Pancreas (tissue), 10 donors: ENCODE data around the gene DMKN. TPM values are rescaled to one million over a fixed set of nuclear protein-coding genes. Genes with fewer than 3 reads are reported as not detected.
A peak's percentile ranks its signal among the peaks of the same experiment; 100 is the strongest.

Experiments
- ATAC-seq, 4 donors: fragments of 200-7000 bp; cut with Tn5 transposase; one replicate each; pipeline versions ENCODE4 v1.8.0 to v1.9.1; 2020; ENCODE audit warnings: mild to moderate bottlenecking in 4 of 4, moderate library complexity in 4 of 4
- DNase-seq, 6 donors: peaks; one replicate each; pipeline ENCODE4 v3.0.0-alpha.2; 2020
- FAIRE-seq: peaks from 2 replicates; lab custom pipeline; 2012; peaks lifted over from hg19 to GRCh38; lab: Jason Lieb, UNC
- H3K27ac ChIP-seq, 4 donors: fragments of 200-600 bp; sonication (generic); 1 replicate in 3 of 4; 2 replicates in 1 of 4; pipeline versions ENCODE4 v1.5.0 to v1.8.0; 2020
- H3K27me3 ChIP-seq, 4 donors: fragments of 200-600 bp; one replicate each; pipeline ENCODE4 v1.8.0; 2021
- H3K36me3 ChIP-seq, 3 donors: fragments of 200-600 bp; sonication (generic) in 1 of 3; one replicate each; pipeline versions ENCODE4 v1.5.0 to v1.8.0; 2020 to 2021
- H3K4me1 ChIP-seq, 3 donors: fragments of 200-600 bp; one replicate each; pipeline ENCODE4 v1.8.0; 2021
- H3K4me3 ChIP-seq, 4 donors: fragments of 200-600 bp; sonication (generic) in 2 of 4; one replicate each; pipeline versions ENCODE4 v1.5.0 to v1.8.0; 2020 to 2021
- H3K9me3 ChIP-seq, 4 donors: fragments of 200-600 bp; one replicate each; pipeline ENCODE4 v1.8.0; 2021
- WGBS, 2 donors: extraction: QIAGEN DNeasy Blood & Tissue Kit; methylation state at CpG; one replicate each; pipeline ENCODE4 v1.1.7; 2013; 5-methylcytosine and 5-hydroxymethylcytosine counted together
- intact Hi-C, 3 donors: fragments of 100-400 bp; cut with DNase I; formaldehyde crosslinking; loops; one replicate each; pipeline versions ENCODE4 v1.11.1 to v1.14.2; 2022
- polyA plus RNA-seq, 2 donors: library from polyadenylated mRNA; stranded (reverse); fragments of 200-250 nt; gene quantifications; one replicate each; pipeline ENCODE4 v1.2.3, GENCODE V29; 2013
- total RNA-seq, 6 donors: library from RNA; stranded (reverse); fragmentation: NEBNext Ultra II Directional in 4 of 6; extraction: Animal tissue kit (Norgen Biotek cat#: 25700) in 4 of 6; gene quantifications; one replicate each; pipeline versions ENCODE4 v1.2.1 to v1.2.4, GENCODE V29; 2021 to 2023
- TF ChIP-seq, protein P1 (sequence below), 4 donors: fragments of 200-600 bp; sonication (generic) in 3 of 4; IDR thresholded peaks; one replicate each; pipeline versions ENCODE4 v1.5.0 to v1.8.0; 2021; ENCODE audit warnings: antibody characterized with exemption in 4 of 4
- donor health status: healthy with polysubstance abuse.
- donor health status: DM: no; HTN: no; CAD: no; lungs with moderate emphysema.
- donor health status: DM: no; HTN: no; CAD: no.
- donor health status: control.
- donor health status: control.
- donor health status: Bipolar disorder and iron deficiency.
- donor health status: DM: yes; HTN: yes; CAD: no.
- donor health status: DM: no; HTN: no; CAD: no.
- donor health status: DM: no; HTN: no; CAD: no.
- donor health status: DM: yes; HTN: yes; CAD: no.

The DMKN gene
- total and polyA plus RNA-seq, 8 donors: 48.5 to 197 (median 62.4) TPM

DNA sequence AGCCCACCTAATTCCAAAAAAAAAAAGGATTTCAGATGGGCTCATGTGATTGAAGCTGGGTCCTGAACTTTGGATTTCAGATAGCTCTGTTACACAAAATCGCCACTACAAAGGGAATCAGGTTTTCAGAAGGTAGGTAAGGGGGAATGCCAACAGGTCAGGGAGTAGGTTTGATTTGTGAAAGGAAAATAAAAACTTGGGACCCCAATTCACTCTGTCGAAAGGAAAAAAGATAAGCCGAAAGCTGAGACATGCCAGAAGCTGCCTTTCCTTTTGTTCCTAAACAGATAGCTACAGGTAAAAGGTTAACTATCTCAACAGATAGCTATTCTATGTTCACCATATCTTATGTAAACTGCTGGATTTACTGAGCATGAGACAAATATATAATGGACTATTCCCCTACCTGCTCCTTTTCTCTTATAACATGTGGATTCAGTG is 27.2 kb downstream of the DMKN start:
- Histone ChIP-seq H3K27ac (no peak overlapping the region), H3K36me3 (no peaks in the 10 kb centered on the region), H3K4me1 (peaks cover 0 to 7% (median 0%) of the 10 kb centered on the region in 3 donors), H3K4me3 (no peak overlapping the region), H3K27me3 (no peaks in the 10 kb centered on the region), H3K9me3 (no peaks in the 10 kb centered on the region)
- ATAC-seq (peak in 1 of 4 donors; percentile 19), DNase-seq (no peak), FAIRE-seq (no peak)
- TF ChIP-seq, protein P1, sequence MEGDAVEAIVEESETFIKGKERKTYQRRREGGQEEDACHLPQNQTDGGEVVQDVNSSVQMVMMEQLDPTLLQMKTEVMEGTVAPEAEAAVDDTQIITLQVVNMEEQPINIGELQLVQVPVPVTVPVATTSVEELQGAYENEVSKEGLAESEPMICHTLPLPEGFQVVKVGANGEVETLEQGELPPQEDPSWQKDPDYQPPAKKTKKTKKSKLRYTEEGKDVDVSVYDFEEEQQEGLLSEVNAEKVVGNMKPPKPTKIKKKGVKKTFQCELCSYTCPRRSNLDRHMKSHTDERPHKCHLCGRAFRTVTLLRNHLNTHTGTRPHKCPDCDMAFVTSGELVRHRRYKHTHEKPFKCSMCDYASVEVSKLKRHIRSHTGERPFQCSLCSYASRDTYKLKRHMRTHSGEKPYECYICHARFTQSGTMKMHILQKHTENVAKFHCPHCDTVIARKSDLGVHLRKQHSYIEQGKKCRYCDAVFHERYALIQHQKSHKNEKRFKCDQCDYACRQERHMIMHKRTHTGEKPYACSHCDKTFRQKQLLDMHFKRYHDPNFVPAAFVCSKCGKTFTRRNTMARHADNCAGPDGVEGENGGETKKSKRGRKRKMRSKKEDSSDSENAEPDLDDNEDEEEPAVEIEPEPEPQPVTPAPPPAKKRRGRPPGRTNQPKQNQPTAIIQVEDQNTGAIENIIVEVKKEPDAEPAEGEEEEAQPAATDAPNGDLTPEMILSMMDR (IDR thresholded peaks at IDR 0.05): no peak
- intact Hi-C loops: no loop called here
- WGBS, 2 donors: 26 to 30% methylated on average over 3 of the region's 3 CpGs

DNA sequence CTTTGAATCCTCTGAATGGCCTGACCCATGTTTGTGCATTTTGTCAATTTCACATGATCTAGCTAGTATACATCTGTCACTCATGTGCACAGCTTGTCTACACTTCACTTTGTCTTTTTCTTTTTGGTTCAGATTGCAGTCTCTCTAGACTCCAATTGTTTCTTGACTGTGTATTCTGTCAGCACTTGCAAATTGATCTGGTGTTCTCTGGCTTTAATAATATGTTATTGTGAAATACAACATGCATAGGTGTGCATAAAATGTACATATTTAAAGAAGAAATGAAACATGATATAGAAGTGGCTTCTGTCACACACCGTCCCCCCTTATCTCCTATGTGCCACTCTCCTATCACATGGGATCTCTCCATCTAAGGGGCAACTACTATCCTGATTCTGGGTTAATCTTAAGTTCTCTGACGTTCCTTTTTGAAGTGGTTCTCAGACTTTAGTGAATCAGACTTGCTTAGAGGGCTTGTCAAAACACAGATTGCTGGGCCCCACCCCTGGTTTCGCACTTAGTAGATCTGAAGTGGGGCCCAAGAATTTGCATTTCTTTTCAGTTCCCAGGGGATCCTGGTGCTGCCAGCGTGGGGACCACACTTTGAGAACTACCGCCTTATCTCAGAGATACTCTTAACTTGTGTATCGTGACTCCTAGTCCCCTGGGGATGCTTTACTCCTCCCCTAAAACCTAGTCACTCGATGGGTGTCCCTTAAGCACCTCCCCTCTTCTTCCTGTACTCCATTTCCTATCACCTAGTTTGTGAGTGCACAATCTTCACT is 29.0 kb downstream of the DMKN start:
- H3K4me1 ChIP-seq: peaks cover 0 to 7% (median 0%) of the 10 kb centered on the region in 3 donors
- no peak overlapping the region for H3K27ac ChIP-seq
- no peaks in the 10 kb centered on the region for H3K9me3 ChIP-seq
- TF ChIP-seq, protein P1 (IDR thresholded peaks at IDR 0.05): no peak
- H3K36me3 ChIP-seq: no peaks in the 10 kb centered on the region
- H3K27me3 ChIP-seq: no peaks in the 10 kb centered on the region
- FAIRE-seq: no peak
- WGBS, 2 donors: 80 to 81% methylated on average over 7 of the region's 7 CpGs
- no peak for ATAC-seq
- DNase-seq: no peak
- intact Hi-C loops: no loop called here
- H3K4me3 ChIP-seq: no peak overlapping the region

DNA sequence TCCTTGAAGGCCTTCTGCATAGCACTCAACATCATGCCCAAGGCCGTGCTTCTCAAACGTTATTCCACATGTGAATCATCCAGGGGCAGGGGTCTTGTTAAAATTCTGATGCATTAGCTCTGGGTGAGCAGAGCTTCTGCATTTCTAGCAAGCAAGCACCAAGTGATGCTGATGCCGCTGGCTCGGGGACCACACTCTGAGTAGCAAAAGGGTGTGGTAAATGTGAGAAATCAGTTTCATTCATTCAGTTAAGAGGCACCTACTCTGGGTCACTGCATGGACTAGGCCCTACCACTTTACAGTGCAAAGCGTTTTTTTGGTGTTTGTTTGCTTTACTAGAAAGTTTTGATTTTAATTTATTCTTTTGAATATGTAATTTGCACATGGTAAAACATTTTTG is 30.4 kb downstream of the DMKN start:
- Histone ChIP-seq H3K4me1 (peaks cover 0 to 7% (median 0%) of the 10 kb centered on the region in 3 donors), H3K36me3 (no peaks in the 10 kb centered on the region), H3K4me3 (no peak overlapping the region), H3K9me3 (no peaks in the 10 kb centered on the region), H3K27ac (no peak overlapping the region), H3K27me3 (no peaks in the 10 kb centered on the region)
- intact Hi-C loops: no loop called here
- WGBS, 2 donors: 74 to 81% methylated on average over 5 of the region's 5 CpGs
- TF ChIP-seq, protein P1 (IDR thresholded peaks at IDR 0.05): no peak
- DNase-seq (no peak), FAIRE-seq (no peak), ATAC-seq (no peak)

- no peak overlapping the region for H3K27ac ChIP-seq
- ATAC-seq (peak in 2 of 4 donors; percentile 66 to 69), DNase-seq (no peak), FAIRE-seq (no peak)
- H3K36me3 ChIP-seq: no peaks in the 10 kb centered on the region
- H3K9me3 ChIP-seq: no peaks in the 10 kb centered on the region
- TF ChIP-seq, protein P1 (IDR thresholded peaks at IDR 0.05): no peak
- intact Hi-C loops: loop anchor here in 1 of 3 donors (10.0 kb wide), 1 partner anchor 134 kb away; the partner anchor contains the start of gene FFAR1
- 41% methylated on average over 21 of the region's 21 CpGs for WGBS, 2 donors
- H3K27me3 ChIP-seq: no peaks in the 10 kb centered on the region
- H3K4me3 ChIP-seq: no peak overlapping the region
- no peaks in the 10 kb centered on the region for H3K4me1 ChIP-seq
Measured at GRCh38 chr19:35478794-35479677, 34.4 kb downstream of the DMKN start.
